Mesothelial cell of epicardium (in vitro differentiated cells): ENCODE measurements around the gene CRTC3. TPM values are rescaled to one million over a fixed set of nuclear protein-coding genes. Genes with fewer than 3 reads are reported as not detected.
A peak's percentile ranks its signal among the peaks of the same experiment; 100 is the strongest.

Source experiments
- DNase-seq, 2 experiments: peaks; one replicate each; pipeline ENCODE4 v3.0.0; 2021; ENCODE audit warnings: low spot score in 2 of 2; ENCODE audit not compliant: unreplicated experiment in 2 of 2
- H3K27ac Mint-ChIP-seq: 2 replicates; pipeline ENCODE4 v1.8.0; 2021; ENCODE audit warnings: mixed read lengths
- H3K27me3 Mint-ChIP-seq: 2 replicates; pipeline ENCODE4 v1.8.0; 2021; ENCODE audit warnings: low read depth, mixed read lengths
- H3K36me3 Mint-ChIP-seq: 2 replicates; pipeline ENCODE4 v1.8.0; 2021; ENCODE audit warnings: mixed read lengths
- H3K4me1 Mint-ChIP-seq: 2 replicates; pipeline ENCODE4 v1.8.0; 2021; ENCODE audit warnings: mixed read lengths
- H3K4me3 Mint-ChIP-seq: 2 replicates; pipeline ENCODE4 v1.8.0; 2021; ENCODE audit warnings: mild to moderate bottlenecking, moderate library complexity, mixed read lengths
- H3K9me3 Mint-ChIP-seq: 2 replicates; pipeline ENCODE4 v1.8.0; 2021; ENCODE audit warnings: mixed read lengths
- total RNA-seq: library from RNA; stranded (reverse); gene quantifications from 3 replicates; pipeline ENCODE4 v1.2.1, GENCODE V29; 2021
- TF ChIP-seq, protein P1 (sequence below): fragments of 200-600 bp; sonication (generic); IDR thresholded peaks from one replicate; pipeline ENCODE4 v1.5.0; 2021; ENCODE audit warnings: antibody characterized with exemption; ENCODE audit not compliant: unreplicated experiment

CRTC3 gene
- total RNA-seq, 1 donor from 2014 or later, result 56.6 TPM

DNA sequence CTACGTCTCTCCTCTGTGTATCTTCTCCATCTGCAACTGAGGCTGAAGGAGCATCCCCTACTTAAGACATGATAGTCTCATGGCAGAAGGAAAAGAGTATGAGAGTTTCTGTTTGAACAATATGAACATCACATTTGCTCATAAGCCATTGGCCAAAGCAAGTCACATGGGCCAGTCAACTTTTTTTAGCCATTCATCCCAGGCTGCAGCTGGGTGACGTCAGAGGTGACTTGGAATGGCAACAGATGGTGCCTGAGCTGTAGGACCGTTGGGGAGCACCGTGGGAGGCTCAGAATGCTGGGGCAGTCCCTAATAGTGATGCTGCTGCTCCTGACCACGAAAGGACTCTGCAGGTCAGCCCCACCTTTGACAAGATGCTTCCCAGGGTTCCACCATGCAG is 58.7 kb downstream of the CRTC3 start:
- no peaks in the 10 kb centered on the region for H3K27me3 Mint-ChIP-seq
- H3K9me3 Mint-ChIP-seq, result no peaks in the 10 kb centered on the region
- TF ChIP-seq, protein P1, sequence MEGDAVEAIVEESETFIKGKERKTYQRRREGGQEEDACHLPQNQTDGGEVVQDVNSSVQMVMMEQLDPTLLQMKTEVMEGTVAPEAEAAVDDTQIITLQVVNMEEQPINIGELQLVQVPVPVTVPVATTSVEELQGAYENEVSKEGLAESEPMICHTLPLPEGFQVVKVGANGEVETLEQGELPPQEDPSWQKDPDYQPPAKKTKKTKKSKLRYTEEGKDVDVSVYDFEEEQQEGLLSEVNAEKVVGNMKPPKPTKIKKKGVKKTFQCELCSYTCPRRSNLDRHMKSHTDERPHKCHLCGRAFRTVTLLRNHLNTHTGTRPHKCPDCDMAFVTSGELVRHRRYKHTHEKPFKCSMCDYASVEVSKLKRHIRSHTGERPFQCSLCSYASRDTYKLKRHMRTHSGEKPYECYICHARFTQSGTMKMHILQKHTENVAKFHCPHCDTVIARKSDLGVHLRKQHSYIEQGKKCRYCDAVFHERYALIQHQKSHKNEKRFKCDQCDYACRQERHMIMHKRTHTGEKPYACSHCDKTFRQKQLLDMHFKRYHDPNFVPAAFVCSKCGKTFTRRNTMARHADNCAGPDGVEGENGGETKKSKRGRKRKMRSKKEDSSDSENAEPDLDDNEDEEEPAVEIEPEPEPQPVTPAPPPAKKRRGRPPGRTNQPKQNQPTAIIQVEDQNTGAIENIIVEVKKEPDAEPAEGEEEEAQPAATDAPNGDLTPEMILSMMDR, result no peak
- H3K4me3 Mint-ChIP-seq, result no peak overlapping the region
- no peak for DNase-seq
- no peak overlapping the region for H3K27ac Mint-ChIP-seq
- H3K36me3 Mint-ChIP-seq, result peaks cover 12% of the 10 kb centered on the region
- H3K4me1 Mint-ChIP-seq, result peaks cover 21% of the 10 kb centered on the region

DNA sequence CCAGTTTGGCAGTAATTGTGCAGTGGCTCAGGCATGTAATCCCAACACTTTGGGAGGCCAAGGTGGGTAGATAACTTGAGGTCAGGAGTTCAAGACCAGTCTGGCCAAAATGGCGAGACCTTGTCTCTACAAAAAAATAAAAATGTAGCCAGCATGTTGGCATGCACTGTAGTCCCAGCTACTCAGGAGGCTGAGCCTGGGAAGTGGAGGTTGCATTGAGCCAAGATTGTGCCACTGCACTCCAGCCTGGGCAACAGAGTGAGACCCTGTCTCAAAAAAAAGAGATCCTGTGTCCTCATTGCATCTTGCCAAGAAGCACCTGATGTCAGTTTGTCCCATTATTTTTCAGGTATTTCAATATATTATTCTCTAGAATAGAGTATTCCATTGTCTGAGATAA is 61.8 kb downstream of the CRTC3 start:
- no peak overlapping the region for H3K4me3 Mint-ChIP-seq
- no peak for DNase-seq
- H3K27ac Mint-ChIP-seq, result peak overlapping the region; percentile 72
- H3K27me3 Mint-ChIP-seq, result no peaks in the 10 kb centered on the region
- TF ChIP-seq, protein P1, result no peak
- peaks cover 19% of the 10 kb centered on the region for H3K36me3 Mint-ChIP-seq
- H3K4me1 Mint-ChIP-seq, result peaks cover 19% of the 10 kb centered on the region
- no peaks in the 10 kb centered on the region for H3K9me3 Mint-ChIP-seq

DNA sequence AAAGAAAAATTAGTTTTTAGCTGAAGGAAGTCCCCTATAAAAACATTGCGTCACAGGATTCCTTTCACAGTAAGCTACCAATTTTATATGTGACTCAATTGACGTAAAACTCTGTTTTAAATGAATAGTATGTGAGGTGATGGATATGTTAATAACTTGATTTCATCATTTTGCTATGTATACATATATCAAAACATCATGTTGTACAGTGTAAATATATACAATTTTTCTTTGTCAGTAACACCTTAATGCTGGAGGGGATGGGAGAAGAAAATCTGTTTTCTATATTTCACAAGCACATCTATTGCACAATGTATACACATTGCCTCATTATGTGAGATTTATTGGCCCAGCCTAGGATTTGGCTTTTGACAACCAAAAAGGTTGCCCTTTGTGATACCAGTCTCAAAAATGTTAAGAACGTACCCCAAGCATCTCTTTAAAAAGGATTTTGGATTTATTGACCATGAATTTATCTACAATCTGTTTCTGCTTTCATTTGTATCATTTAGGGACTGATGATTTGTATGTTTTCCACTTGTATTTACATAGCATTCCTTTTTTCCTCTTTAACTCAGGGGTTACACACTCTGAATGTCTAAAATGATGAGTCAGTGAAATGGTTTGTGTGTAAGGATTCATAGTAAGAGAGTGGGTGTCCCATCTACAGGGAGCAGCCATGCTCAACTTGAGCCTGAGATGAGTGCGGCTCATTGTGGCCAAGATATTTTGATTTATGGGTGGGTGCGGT is 62.6 kb downstream of the CRTC3 start:
- Mint-ChIP-seq H3K36me3 (peaks cover 21% of the 10 kb centered on the region), H3K9me3 (no peaks in the 10 kb centered on the region), H3K27ac (peak overlapping the region; percentile 72), H3K27me3 (no peaks in the 10 kb centered on the region), H3K4me3 (no peak overlapping the region), H3K4me1 (peaks cover 19% of the 10 kb centered on the region)
- TF ChIP-seq, protein P1, result no peak
- no peak for DNase-seq

DNA sequence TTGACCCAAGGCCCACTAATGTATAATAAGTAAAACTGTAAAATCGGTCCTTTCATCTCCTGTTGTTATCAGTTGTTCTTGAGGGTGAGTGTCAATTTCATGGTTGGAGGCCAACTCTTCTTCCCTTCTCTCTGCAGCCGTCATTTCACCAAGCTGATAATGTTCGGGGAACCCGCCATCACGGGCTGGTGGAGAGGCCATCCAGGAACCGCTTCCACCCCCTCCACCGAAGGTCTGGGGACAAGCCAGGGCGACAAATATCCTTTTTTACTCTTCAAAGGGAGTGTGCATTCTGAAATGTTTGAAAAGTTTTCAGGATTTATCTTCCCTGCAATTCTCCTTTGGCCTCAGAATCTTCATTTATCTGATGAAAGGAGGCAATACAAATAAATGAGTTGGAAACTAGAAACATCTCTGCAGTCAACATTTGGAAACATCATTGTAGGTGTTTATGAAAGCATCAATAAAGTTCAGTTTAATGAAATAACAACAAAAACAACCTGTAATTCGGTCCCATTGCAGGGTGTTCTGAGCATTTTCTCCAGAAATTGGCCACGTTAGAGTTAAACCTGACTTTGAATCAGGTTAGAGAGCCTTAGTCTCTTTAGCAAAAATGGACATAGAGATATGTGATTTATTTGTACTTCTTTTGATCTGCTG is 63.9 kb downstream of the CRTC3 start:
- peak overlapping the region; percentile 82 for H3K27ac Mint-ChIP-seq
- no peaks in the 10 kb centered on the region for H3K27me3 Mint-ChIP-seq
- TF ChIP-seq, protein P1, result no peak
- H3K36me3 Mint-ChIP-seq, result peaks cover 17% of the 10 kb centered on the region
- DNase-seq, result no peak
- no peaks in the 10 kb centered on the region for H3K9me3 Mint-ChIP-seq
- H3K4me1 Mint-ChIP-seq, result peaks cover 19% of the 10 kb centered on the region
- no peak overlapping the region for H3K4me3 Mint-ChIP-seq

DNA sequence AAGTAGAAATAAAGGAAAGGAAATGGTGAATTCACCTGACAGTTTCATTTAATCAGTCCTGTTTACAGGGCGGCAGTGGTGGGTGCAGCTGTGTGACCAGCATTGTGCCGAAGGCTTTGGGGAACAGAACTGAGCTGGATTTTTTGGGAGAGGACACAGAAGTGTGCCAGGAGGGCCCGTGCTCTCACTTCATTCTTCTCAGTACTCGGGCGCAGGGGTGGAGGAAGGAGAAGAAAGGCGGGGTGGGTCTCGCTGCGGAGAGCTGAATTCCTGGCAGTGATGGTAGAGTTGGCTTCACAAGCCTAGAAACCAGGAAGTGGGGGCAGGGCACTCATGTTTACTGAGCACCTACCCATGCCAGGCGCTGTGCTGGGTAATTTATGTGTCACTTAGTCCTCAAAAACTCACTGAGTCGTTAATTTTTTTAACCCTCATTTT is 64.6 kb downstream of the CRTC3 start:
- TF ChIP-seq, protein P1, result no peak
- no peak for DNase-seq
- peak overlapping the region; percentile 24 for H3K27ac Mint-ChIP-seq
- H3K4me1 Mint-ChIP-seq, result peaks cover 19% of the 10 kb centered on the region
- H3K4me3 Mint-ChIP-seq, result no peak overlapping the region
- H3K36me3 Mint-ChIP-seq, result peaks cover 15% of the 10 kb centered on the region
- H3K27me3 Mint-ChIP-seq, result no peaks in the 10 kb centered on the region
- H3K9me3 Mint-ChIP-seq, result no peaks in the 10 kb centered on the region
